Tibial artery (tissue), 4 donors: ENCODE measurements around the gene ARNT2.

ENCODE experiments used
- DNase-seq, 2 donors: peaks; one replicate each; pipeline ENCODE4 v3.0.0-alpha.2; 2019
- H3K27ac ChIP-seq, 2 donors: fragments of 200-600 bp; sonication (generic) in 1 of 2; 1 replicate in 1 of 2; 2 replicates in 1 of 2; pipeline ENCODE4 v1.5.1; 2018 to 2019; ENCODE audit warnings: mild to moderate bottlenecking in 1 of 2
- H3K27me3 ChIP-seq, 2 donors: fragments of 200-600 bp; sonication (generic) in 1 of 2; one replicate each; pipeline versions ENCODE4 v1.5.1 to v1.6.0; 2016 to 2019
- H3K36me3 ChIP-seq, 3 donors: fragments of 200-600 bp; sonication (generic) in 2 of 3; one replicate each; pipeline ENCODE4 v1.5.1; 2016 to 2019; ENCODE audit warnings: mild to moderate bottlenecking in 2 of 3
- H3K4me1 ChIP-seq, 4 donors: fragments of 200-600 bp; sonication (generic) in 2 of 4; 1 replicate in 3 of 4; 2 replicates in 1 of 4; pipeline ENCODE4 v1.5.1; 2016 to 2019
- H3K4me3 ChIP-seq, 2 donors: fragments of 200-600 bp; sonication (generic) in 1 of 2; 1 replicate in 1 of 2; 2 replicates in 1 of 2; pipeline ENCODE4 v1.5.1; 2018 to 2019; ENCODE audit warnings: mild to moderate bottlenecking in 2 of 2
- H3K9me3 ChIP-seq, 3 donors: fragments of 200-600 bp; sonication (generic) in 1 of 3; one replicate each; pipeline ENCODE4 v1.5.1; 2016 to 2019
- CTCF ChIP-seq, 2 experiments: fragments of 200-600 bp in 1 of 2; fragments of 450-650 bp in 1 of 2; IDR thresholded peaks; one replicate each; pipeline ENCODE4 v1.5.1; 2017 to 2019; ENCODE audit warnings: antibody characterized with exemption in 2 of 2, mild to moderate bottlenecking in 1 of 2, moderate library complexity in 1 of 2
- intact Hi-C: fragments of 100-400 bp; cut with DNase I; formaldehyde crosslinking; loops from one replicate; pipeline ENCODE4 v1.15.0; 2023; ENCODE audit warnings: low total_unique reads

ARNT2 gene

GRCh38 chr15:80586161-80586560, 182.0 kb downstream of the ARNT2 start:
- H3K4me3 ChIP-seq, result no peak overlapping the region
- intact Hi-C loops, result no loop called here
- DNase-seq, result peak in 1 of 2 donors; percentile 0
- no peaks in the 10 kb centered on the region for H3K4me1 ChIP-seq
- peaks cover 7 to 67% (median 13%) of the 10 kb centered on the region in 3 donors for H3K36me3 ChIP-seq
- no peak overlapping the region for H3K27ac ChIP-seq
- TF ChIP-seq CTCF (IDR thresholded peaks at IDR 0.05), result no peak
- H3K27me3 ChIP-seq, result no peaks in the 10 kb centered on the region
- no peaks in the 10 kb centered on the region for H3K9me3 ChIP-seq

- no peak for TF ChIP-seq CTCF (IDR thresholded peaks at IDR 0.05)
- Histone ChIP-seq H3K9me3 (no peaks in the 10 kb centered on the region), H3K36me3 (peaks cover 0 to 67% (median 21%) of the 10 kb centered on the region in 3 donors), H3K27me3 (no peaks in the 10 kb centered on the region), H3K27ac (no peak overlapping the region), H3K4me1 (no peaks in the 10 kb centered on the region), H3K4me3 (no peak overlapping the region)
- intact Hi-C loops, result no loop called here
- DNase-seq, result no peak
These were observed 182.8 kb downstream of the ARNT2 start for GRCh38 chr15:80587007-80587406.

GRCh38 chr15:80587816-80588456, 183.8 kb downstream of the ARNT2 start:
- H3K36me3 ChIP-seq, result peaks cover 0 to 67% (median 22%) of the 10 kb centered on the region in 3 donors
- no peak for TF ChIP-seq CTCF (IDR thresholded peaks at IDR 0.05)
- no peaks in the 10 kb centered on the region for H3K4me1 ChIP-seq
- H3K9me3 ChIP-seq, result no peaks in the 10 kb centered on the region
- H3K4me3 ChIP-seq, result no peak overlapping the region
- no peak overlapping the region for H3K27ac ChIP-seq
- DNase-seq, result peak in 1 of 2 donors; percentile 45
- intact Hi-C loops, result no loop called here
- H3K27me3 ChIP-seq, result no peaks in the 10 kb centered on the region

GRCh38 chr15:80588801-80589200, 184.6 kb downstream of the ARNT2 start:
- Histone ChIP-seq H3K27me3 (no peaks in the 10 kb centered on the region), H3K27ac (no peak overlapping the region), H3K4me3 (no peak overlapping the region), H3K9me3 (no peaks in the 10 kb centered on the region), H3K4me1 (no peaks in the 10 kb centered on the region), H3K36me3 (peaks cover 5 to 67% (median 22%) of the 10 kb centered on the region in 3 donors)
- peak in 1 of 2 donors; percentile 3 for DNase-seq
- TF ChIP-seq CTCF (IDR thresholded peaks at IDR 0.05), result no peak
- intact Hi-C loops, result no loop called here

GRCh38 chr15:80590761-80591355, 186.7 kb downstream of the ARNT2 start:
- Histone ChIP-seq H3K27ac (no peak overlapping the region), H3K36me3 (peaks cover 5 to 56% (median 18%) of the 10 kb centered on the region in 3 donors), H3K27me3 (no peaks in the 10 kb centered on the region), H3K4me3 (no peak overlapping the region), H3K4me1 (no peaks in the 10 kb centered on the region), H3K9me3 (no peaks in the 10 kb centered on the region)
- DNase-seq, result peak in 1 of 2 donors; percentile 13
- TF ChIP-seq CTCF (IDR thresholded peaks at IDR 0.05), result no peak
- intact Hi-C loops, result no loop called here
